ENCODE results near the gene HADHA. TPM values are rescaled to one million over a fixed set of nuclear protein-coding genes. Genes with fewer than 3 reads are reported as not detected.

HADHA gene
- total RNA-seq, 1 experiment from 2014 or later = 101 TPM

DNA sequence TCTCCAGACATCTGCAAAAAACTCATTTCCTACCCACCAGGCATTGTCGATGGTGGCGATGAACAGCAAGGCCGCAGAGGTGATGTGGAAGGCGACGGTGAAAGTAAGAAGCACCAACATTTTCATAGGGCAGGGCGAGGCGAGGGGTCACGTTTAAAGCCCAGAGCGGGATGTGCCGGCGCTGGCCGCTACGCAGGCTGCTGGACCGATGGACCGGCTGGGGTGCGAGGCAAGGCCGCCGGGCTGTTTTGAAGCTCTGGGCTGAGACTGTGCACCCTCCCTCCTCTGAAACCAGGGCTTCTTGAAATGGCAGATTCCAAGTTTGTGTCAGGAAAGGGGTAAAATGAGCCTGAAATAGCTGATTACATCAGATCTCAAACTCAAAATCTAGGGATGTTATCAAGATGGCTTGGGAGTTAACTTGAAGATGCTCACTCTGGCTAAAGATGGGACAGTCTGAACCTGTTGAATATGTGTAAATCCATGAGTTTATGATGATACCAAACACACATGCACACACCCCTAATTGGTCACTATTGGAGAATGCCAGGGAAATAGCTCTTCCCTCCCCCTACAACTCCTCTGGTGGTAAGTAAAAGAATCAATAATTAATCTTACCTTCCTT lies 103.2 kb downstream of the HADHA start:
- RAD21 ChIA-PET (ENCODE audit: low non-redundant PET in 1 of 2, low total read pairs in 2 of 2, uncharacterized antibody in 2 of 2, unreplicated experiment in 2 of 2) = no interaction called here
- ATAC-seq = no peak
- TSS peak; percentile 6 for BruUV-seq (replicated peaks)
- no peak overlapping the region for H3K27ac ChIP-seq (ENCODE audit: low read depth, low read length)
- H3K9ac ChIP-seq (ENCODE audit: low read length) = no peak overlapping the region
- TF ChIP-seq ZNF274 (IDR thresholded peaks at IDR 0.05; ENCODE audit: low read depth, low read length) (no peak), TCF7L2 (IDR thresholded peaks at IDR 0.05; ENCODE audit: borderline replicate concordance, extremely low read depth, insufficient read depth, insufficient read length) (no peak), SRF (IDR thresholded peaks at IDR 0.05; ENCODE audit: low read depth) (no peak), CBX3 (IDR thresholded peaks at IDR 0.05; ENCODE audit: low read depth) (no peak), JUND (IDR thresholded peaks at IDR 0.05) (no peak), FOSL1 (IDR thresholded peaks at IDR 0.05; ENCODE audit: low read depth) (no peak), MAX (IDR thresholded peaks at IDR 0.05) (no peak), SP1 (IDR thresholded peaks at IDR 0.05; ENCODE audit: low read depth) (no peak), ZFX (IDR thresholded peaks at IDR 0.05) (no peak), EGR1 (IDR thresholded peaks at IDR 0.05; ENCODE audit: low read depth) (no peak), EZH2phosphoT487 (IDR thresholded peaks at IDR 0.05; ENCODE audit: borderline replicate concordance) (no peak), EZH2 (IDR thresholded peaks at IDR 0.05) (no peak)
- TF ChIP-seq, protein P1, sequence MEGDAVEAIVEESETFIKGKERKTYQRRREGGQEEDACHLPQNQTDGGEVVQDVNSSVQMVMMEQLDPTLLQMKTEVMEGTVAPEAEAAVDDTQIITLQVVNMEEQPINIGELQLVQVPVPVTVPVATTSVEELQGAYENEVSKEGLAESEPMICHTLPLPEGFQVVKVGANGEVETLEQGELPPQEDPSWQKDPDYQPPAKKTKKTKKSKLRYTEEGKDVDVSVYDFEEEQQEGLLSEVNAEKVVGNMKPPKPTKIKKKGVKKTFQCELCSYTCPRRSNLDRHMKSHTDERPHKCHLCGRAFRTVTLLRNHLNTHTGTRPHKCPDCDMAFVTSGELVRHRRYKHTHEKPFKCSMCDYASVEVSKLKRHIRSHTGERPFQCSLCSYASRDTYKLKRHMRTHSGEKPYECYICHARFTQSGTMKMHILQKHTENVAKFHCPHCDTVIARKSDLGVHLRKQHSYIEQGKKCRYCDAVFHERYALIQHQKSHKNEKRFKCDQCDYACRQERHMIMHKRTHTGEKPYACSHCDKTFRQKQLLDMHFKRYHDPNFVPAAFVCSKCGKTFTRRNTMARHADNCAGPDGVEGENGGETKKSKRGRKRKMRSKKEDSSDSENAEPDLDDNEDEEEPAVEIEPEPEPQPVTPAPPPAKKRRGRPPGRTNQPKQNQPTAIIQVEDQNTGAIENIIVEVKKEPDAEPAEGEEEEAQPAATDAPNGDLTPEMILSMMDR (IDR thresholded peaks at IDR 0.05 in 2 of 3, conservative IDR thresholded peaks at IDR 0.05 in 1 of 3; ENCODE audit: borderline replicate concordance in 1 of 3, insufficient read depth in 1 of 3, low read depth in 2 of 3, low read length in 2 of 3) = no peak
- TF ChIP-seq, protein P2, sequence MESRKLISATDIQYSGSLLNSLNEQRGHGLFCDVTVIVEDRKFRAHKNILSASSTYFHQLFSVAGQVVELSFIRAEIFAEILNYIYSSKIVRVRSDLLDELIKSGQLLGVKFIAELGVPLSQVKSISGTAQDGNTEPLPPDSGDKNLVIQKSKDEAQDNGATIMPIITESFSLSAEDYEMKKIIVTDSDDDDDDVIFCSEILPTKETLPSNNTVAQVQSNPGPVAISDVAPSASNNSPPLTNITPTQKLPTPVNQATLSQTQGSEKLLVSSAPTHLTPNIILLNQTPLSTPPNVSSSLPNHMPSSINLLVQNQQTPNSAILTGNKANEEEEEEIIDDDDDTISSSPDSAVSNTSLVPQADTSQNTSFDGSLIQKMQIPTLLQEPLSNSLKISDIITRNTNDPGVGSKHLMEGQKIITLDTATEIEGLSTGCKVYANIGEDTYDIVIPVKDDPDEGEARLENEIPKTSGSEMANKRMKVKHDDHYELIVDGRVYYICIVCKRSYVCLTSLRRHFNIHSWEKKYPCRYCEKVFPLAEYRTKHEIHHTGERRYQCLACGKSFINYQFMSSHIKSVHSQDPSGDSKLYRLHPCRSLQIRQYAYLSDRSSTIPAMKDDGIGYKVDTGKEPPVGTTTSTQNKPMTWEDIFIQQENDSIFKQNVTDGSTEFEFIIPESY (IDR thresholded peaks at IDR 0.05; ENCODE audit: extremely low read depth, insufficient replicate concordance, low read length) = no peak
- no peaks in the 10 kb centered on the region for H3K79me2 ChIP-seq (ENCODE audit: insufficient read depth, low read length)
- no peaks in the 10 kb centered on the region for H4K20me1 ChIP-seq (ENCODE audit: insufficient read depth)
- POLR2A ChIA-PET = no interaction called here
- no peak overlapping the region for H3K4me2 ChIP-seq (ENCODE audit: low read length)
- no peaks in the 10 kb centered on the region for H3K9me3 ChIP-seq (ENCODE audit: control insufficient read depth in 1 of 2, insufficient read depth in 1 of 2, low read depth in 1 of 2, low read length in 2 of 2)
- CTCF ChIA-PET = interaction anchor here (1.2 kb wide), 1 partner anchor 289 kb away, joined by 3 read pairs; no protein-coding TSS in a partner anchor
- H3K9me2 ChIP-seq (ENCODE audit: insufficient read depth) = no peaks in the 10 kb centered on the region
- no peak overlapping the region for H2AFZ ChIP-seq (ENCODE audit: low read depth, low read length, poor library complexity, severe bottlenecking)
- 0 out of 4 replicates have a peak, but pooled peaks cover 0 to 8% of the 10 kb centered on the region in 2 experiments for H3K36me3 ChIP-seq (ENCODE audit: control insufficient read depth in 1 of 2, insufficient read depth in 2 of 2, low read length in 2 of 2)
- H3K4me1 ChIP-seq (ENCODE audit: control insufficient read depth in 1 of 2, insufficient read depth in 2 of 2, low read length in 2 of 2) = peaks cover 3% of the 10 kb centered on the region in 2 experiments; a peak in 1 of 4 replicates
- intact Hi-C loops (cut with micrococcal nuclease) = no loop called here
- DNase-seq (ENCODE audit: low read depth, low spot score) = no peak
- H3K27me3 ChIP-seq (ENCODE audit: insufficient read depth, low read length) = no peaks in the 10 kb centered on the region
- no peak overlapping the region for H3K4me3 ChIP-seq (replicated peaks in 1 of 2; ENCODE audit: low read depth in 1 of 2, low read length in 2 of 2)

Other genes starting within 250 kb of the HADHA start
- 167 TPM for gene RAB10, start 210.5 kb downstream of the HADHA start, total RNA-seq (2021; ENCODE audit: unreplicated experiment)
- 13.3 TPM for gene GAREM2, start 71.5 kb downstream of the HADHA start, total RNA-seq (2021; ENCODE audit: unreplicated experiment)
- 65.5 TPM for gene HADHB, start 307 bp upstream of the HADHA start, total RNA-seq (2021; ENCODE audit: unreplicated experiment)
- gene SELENOI, start 101.5 kb upstream of the HADHA start, total RNA-seq (2021; ENCODE audit: unreplicated experiment) = 63.3 TPM
- gene ADGRF3, start 102.2 kb upstream of the HADHA start, total RNA-seq (2021; ENCODE audit: unreplicated experiment) = not detected
- not detected for gene DRC1, start 157.3 kb upstream of the HADHA start, total RNA-seq (2021; ENCODE audit: unreplicated experiment)
- gene OTOF, start 233.5 kb upstream of the HADHA start, total RNA-seq (2021; ENCODE audit: unreplicated experiment) = 0.10 TPM

Measured in HCT116 (cell line).